MV-4-11 (cell line): ENCODE data around the gene PPFIA3.
"Not testable (repeated sequence)": the region's sequence is repeated elsewhere in the genome, so short reads cannot be mapped to it uniquely, and the experiment has no call there.

ENCODE experiments used
- DNase-seq: peaks from one replicate; lab custom pipeline; 2025; lab: John Stamatoyannopoulos, UW

The PPFIA3 gene

DNA sequence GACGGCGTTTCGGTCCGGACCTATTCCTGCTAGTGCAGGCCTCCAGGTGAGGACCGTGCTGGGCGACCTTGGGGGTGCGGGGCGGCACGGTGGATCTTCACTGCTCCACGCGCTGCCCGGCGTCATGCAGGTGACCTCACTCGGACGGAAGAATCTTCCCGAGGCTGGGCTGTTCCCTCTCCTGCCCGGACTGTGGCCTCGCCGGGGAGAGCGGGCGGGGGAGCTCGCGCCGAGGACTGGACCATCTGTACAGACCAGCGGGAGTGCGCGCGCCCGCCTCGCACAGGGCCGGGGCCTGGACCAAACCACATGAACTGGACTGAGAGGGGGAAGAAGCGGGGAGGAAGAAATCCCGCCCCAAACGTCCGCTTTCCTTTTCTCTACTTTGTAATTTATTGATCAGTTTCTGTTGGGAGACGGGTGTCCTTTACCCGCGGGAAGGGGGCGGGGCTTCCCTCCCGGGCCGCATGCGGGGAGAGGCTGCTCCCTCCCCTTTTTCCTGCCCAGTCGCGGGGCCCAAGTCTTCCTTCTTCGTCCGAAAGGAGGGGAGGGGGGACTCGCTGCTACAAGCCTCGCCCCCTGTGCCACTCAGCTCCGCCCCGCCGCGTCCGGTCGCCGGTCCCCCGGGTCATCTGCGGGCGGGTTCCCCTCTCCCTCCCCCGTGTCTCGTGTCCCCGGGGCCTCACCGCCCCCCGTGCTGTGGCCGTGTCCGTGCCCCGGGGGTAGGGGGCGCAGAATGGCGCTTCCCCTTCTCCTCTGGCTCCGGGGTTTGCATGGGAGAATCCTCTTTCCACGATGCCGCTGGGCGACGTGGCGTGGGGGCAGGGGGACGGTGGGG is 31.0 kb downstream of the PPFIA3 start:
- peak; percentile 95 for DNase-seq

DNA sequence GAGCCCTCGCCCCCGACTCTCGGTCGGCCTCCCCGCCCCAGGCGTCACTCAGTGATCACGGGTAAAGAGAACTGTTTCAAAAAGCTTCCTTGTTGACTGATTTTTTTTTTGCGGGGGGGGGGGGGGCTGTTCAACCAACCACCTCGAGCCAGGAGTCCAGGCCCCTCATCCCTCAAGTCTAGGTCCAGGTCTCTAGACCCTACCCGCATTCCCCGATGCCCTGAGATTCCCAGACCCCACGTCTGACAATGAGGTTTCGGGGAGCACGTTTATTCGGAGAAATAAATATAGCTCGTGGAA is 31.6 kb downstream of the PPFIA3 start:
- DNase-seq = no peak

DNA sequence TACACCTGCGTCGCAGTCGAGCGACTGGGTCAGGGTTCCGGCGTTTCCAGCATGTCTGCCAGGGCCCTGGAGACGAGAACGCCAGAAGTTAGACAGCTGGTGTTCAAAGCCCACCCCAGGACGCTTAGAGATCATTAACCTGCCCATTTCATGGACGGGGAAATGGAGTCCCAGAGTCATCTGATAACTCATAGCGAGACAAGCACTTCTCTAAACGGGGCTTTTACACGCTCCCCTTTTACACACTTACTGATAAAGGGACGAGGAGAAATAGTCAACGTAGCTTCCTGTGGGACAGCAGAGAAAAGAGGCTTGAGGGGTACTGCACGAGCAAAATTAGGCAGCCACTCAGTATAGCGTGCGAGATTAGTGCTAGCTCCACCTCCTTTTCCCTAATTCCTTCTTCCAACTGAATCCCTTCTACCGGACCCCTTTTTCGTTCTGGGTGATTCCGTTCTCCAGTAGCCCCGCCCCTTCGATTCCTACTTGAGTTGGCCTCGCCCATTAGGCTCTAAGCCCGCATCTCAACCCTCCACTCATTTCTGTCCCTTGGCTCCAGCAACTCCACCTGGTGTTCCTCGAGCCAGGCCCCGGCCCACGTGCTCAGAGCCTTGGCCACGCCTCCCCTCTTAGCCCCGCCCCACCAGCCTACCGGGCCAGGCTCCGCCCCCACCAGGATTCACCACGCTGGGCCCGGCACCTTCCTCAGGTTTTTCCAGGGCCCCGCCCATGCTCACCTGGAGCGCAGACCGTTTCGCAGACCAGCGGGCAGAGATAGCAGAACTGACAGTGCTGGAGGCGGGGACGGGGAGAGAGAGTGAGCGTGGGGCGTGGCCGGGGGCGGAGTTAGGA is 32.1 kb downstream of the PPFIA3 start:
- peak; percentile 75 for DNase-seq

DNA sequence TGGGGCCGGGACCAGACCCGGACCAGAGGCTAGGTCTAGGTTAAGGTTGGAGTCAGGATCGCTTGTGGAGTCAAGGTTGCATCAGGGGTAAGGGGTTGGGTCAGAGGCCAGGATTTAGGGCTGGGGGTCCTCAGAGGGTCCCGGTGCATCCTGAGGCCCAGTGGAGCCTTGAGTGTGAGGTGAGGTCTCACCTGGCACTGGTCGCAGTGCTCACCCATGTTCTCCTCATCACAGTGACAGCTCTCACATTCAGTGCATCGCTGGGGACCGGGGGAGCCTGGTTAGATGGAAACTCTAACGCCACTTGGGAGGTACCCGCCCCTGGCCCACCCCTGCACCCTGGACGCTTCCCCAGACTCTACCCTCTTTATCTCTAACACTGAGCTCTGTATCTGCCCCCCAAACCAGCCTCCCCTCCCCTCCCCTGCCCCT is 32.8 kb downstream of the PPFIA3 start:
- DNase-seq = no peak

DNA sequence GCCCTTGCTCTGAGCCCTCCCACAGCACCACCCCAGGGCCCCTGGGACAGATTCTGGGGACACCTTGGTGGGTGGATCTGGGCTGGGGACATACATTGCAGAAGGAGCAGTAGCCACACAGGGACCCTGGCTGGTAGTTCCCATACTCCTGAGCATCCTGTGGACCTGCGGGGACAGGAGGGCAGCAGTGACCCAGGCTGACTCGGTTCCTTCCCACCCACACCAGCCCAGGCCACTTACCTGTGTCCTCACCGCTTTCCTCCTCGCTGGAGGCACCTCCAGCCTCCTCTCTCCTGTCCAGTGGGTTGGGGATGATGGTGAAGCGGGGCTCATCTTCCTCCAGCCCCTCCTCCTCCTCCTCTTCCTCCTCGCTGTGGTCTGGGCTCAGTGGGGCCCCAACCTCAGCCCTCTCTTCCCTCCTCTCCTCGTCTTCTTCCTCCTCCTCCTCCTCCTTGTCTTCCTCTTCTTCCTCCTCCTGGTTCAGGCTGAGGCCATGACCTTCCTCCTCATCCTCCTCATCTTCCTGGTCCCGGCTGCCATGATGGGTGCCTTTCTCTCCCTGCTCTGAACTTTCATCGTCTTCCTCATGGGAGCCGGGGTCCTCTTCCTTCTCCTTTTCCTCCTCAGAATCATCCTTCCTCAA is 33.9 kb downstream of the PPFIA3 start:
- peak; percentile 20 for DNase-seq

DNA sequence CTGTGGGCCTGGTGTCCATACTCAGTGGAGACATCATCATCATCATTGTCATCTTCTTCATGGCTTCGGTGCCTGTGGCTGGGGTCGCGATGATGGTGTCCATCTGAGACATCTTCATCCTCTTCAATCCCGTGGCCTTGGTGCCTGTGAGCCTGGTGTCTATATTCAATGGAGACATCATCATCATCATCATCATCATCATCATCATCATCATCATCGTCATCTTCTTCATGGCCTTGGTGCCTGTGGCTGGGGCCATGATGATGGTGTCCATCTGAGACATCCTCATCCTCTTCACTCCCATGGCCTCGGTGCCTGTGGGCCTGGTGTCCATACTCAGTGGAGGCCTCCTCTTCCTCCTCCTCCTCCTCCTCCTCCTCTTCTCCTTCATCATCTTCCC is 34.9 kb downstream of the PPFIA3 start:
- no peak for DNase-seq

DNA sequence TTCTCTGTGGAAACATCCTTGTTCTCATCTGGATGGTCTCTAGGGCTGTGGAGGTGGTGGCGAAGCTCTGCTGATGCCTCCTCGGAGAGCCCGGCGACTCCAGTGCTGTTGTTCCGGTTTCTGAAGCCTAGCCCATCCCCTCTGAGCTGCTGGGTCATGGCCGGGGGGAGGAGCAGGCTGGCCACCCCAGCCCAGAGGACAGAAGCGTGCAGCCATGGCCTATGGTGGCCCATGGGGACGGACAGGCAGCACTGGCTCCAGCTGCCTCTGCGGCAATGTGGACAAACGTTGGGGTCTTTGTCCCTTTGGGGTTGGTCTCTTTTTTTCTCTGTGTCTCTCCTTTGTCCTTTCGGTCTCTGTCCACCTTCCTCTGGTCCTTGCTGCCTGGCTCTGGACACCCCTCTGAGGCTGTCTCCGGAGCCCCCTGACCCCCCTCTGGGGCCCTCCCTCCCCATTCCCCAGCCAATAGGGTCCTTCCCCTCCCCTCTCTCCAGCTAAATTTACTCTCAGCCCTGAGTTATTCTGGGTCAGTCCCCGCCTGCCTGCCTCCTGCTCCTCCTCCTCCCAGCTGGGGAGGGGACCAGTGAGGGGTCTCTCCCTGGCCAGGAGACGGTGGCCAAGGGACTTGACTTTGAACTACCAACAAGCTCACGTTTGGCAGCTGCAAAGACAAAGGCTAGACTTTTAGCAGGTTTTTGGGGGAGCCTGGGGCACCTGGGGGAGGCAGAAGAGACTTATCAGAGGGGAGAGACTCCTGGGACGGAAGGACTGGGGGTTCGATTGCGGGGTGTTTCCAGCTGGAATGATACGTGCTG is 35.9 kb downstream of the PPFIA3 start, which contains the start of gene HRC:
Gene HRC, minus strand, starts transcription at position 392 of the 815 bp plus-strand sequence. Its CDS starts 159 bp downstream, at position 233.
- DNase-seq = peak; percentile 24

DNA sequence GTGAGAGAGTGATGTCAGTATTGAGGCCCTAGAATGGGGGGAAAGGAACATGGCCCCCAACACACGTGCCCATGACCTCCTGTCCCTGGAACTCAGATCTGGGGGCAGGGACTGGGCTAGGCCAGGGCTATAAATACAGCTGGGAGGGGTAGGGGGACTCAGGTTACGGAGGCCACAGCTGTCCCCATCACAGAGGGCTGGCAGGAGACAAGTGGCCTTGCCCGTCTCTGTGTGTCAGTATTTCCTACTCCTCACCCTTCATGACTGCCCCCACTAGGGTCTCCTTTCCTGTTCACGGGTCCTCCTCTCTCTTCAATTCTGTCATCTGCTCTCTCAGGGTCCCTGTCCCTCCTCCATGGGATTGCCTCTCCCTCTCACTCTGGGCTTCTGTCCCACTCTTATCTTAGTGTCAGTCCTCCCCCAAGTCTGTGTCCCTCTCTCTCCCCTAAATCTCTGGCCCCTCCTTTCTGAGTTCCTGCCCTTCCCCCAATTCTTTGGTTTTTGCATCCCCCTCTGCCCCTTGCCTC is 36.5 kb downstream of the PPFIA3 start:
- DNase-seq = no peak

DNA sequence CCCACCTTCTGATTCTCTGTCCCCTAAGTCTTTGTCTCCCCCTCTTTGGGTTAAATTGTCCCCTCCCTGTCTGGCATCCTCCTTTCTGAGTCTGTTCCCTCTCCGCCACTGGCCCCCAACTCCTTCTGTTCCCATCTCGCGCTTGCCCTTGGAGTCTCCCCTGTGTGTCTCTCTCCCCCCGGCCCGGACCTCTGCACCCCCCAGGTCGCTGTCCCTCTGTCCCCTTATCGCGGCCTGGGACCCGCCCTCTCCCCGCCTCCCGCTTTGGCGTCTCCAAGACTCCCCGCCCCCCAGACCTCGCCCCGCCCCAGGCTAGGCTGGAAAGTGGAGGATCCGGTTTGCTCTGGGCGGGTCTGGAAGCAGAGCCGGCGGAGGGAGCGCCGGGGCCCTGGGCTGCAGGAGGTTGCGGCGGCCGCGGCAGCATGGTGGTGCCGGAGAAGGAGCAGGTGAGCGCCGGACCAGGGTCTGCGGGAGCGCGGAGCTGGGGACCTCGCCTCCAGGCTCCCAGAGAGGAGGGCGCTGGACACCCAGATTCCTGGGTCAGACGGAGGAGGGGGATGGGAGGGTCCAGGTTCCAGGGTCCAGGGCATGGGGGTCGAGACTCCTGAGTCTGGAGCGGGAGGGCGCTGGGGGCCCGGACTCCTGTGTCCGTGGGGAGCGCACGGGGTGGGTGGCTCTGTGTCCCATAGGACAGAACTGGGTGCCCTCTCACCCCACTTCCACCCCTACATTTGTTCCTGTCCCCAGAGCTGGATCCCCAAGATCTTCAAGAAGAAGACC is 38.3 kb downstream of the PPFIA3 start, which contains the start of gene TRPM4:
Gene TRPM4, plus strand, starts transcription at position 348 of the 780 bp plus-strand sequence. Its CDS starts 75 bp downstream, at position 423.
- peak; percentile 72 for DNase-seq

DNA sequence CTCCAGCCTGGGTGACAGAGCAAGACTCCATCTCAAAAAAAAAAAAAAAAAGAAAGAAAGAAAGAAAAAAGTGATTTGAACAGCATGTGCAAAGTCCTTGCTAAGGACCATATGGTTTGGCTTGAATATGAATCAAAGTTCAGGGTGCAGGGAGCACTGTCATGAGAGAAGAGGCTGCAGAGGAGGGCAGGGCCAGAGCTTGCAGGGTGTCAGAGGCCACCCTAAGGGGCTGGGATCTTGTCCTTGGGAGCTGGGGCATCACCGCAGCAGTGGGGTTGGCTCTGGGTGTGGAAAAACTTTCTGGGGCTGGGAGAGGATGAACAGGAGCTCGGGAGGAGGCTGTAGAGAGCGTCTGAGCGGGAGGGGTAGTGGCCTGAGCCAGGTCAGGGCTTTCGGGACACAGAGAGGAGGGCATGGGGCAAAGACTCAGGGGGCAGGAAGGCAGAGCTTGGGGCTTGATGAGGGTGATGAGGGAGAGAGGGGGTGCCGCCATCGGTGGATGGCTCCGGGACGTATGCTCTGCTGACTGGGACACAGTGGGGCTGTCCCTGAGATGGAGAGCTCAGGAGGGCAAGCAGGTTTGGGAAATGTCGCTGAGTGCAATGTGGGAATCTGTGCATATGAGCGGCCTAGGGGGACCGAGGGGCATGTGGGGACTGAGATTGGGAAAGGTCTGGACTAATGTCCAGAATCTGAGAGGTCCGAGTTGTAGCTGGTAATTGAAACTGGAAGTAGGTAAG is 41.3 kb downstream of the PPFIA3 start:
- no peak for DNase-seq

DNA sequence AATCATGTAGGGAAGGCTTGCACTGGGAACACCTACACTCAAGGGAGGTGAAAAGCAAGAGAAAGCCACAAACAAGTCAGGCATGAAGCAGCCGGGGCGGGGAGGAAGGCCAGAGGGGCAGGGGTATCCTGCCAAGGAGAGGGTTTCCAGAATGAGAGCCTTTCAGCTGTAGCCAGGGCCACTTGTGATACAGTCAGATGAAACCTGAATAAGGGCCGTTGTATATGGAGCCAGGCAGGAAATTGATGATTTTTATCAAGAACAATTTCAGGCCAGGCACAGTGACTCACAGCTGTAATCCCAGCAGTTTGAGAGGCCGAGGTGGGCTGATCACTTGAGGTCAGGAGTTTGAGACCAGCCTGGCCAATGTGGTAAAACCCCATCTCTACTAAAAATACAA is 42.6 kb downstream of the PPFIA3 start:
- no peak for DNase-seq

DNA sequence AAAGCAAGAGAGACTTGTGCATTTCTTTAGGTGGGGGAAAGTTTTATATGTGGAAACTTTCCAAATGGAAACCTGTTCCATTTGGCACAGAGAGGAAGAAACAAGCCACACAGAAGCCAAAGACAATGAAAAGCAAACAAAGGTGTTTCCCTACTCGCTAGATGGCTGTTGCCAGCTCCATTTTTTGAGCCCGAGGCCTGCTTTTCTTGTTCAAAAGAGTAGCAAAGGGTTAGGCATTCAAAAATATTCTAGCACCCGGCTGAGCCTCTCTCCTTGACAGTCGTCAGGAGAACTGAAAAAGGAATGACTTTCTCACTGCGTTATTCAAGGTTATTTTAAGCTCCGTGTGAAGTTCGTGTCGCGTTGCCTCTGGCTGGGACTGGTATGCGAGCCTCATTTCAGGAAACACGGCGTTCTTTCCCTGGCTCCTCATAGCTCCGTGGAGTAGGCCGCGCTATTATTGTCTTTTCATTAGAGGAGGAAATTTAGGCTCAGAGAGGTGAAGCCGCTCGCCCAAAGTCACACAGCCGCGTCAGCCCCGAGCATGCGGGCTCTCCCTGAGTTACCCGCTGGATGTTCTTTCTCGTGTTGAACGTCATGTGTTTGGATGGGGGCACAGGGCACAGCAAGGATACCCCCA is 45.9 kb downstream of the PPFIA3 start:
- DNase-seq = no peak

DNA sequence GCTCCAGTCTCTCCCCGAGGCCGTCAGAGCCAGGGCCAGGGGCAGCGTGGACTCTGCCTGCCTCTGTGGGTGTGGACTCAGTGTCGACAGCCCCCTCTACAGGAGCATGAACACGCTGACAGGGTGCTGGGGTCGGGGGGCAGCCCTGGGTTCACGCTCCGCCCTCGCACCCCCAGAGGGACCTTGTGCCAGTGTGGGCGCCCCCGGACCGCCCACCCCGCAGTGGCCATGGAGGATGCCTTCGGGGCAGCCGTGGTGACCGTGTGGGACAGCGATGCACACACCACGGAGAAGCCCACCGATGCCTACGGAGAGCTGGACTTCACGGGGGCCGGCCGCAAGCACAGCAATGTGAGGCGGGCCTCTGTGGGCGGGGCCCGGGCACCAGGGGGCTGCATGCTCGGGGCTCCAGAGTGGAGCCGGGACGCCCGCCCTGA is 46.5 kb downstream of the PPFIA3 start:
- DNase-seq = no peak

DNA sequence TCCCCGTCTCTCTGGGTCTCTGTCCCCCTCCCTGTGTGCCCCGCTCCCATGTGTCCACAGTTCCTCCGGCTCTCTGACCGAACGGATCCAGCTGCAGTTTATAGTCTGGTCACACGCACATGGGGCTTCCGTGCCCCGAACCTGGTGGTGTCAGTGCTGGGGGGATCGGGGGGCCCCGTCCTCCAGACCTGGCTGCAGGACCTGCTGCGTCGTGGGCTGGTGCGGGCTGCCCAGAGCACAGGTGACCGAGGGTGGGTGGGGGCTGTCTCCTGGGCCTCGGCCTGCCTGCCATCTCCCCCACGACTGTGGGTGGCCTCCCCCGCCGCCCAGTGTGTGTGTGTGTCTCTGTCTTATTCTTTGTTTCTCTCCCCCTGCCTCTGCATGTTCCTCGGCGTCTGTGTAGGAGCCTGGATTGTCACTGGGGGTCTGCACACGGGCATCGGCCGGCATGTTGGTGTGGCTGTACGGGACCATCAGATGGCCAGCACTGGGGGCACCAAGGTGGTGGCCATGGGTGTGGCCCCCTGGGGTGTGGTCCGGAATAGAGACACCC is 48.6 kb downstream of the PPFIA3 start:
- DNase-seq = no peak

DNA sequence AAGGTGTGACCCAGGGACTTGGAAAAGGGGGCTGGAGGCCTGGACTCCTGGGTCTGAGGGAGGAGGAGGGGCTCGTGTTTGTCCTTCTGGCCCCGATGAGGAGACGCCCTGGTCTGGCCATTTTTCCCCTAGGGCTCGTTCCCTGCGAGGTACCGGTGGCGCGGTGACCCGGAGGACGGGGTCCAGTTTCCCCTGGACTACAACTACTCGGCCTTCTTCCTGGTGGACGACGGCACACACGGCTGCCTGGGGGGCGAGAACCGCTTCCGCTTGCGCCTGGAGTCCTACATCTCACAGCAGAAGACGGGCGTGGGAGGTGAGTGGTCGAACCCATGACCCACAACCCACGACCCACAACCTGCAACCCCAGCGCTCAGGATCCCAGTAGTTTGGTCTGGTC is 49.1 kb downstream of the PPFIA3 start:
- DNase-seq = no peak

DNA sequence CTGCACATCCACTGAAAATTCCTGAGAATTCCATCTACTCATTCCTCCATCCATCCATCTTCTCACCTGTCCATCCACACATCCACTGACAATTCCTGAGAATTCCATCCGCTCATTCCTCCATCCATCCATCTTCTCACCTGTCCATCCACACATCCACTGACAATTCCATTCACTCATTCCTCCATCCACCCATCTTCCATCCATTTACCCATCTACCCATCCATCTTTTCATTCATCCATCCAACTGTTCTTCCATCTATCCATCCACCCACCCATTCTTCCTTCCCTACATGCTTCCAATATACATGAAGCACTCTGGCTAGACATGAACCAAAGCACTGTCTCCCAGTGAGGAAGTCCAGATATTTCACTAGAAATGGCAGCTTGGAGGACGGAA is 53.9 kb downstream of the PPFIA3 start:
- DNase-seq = no peak

DNA sequence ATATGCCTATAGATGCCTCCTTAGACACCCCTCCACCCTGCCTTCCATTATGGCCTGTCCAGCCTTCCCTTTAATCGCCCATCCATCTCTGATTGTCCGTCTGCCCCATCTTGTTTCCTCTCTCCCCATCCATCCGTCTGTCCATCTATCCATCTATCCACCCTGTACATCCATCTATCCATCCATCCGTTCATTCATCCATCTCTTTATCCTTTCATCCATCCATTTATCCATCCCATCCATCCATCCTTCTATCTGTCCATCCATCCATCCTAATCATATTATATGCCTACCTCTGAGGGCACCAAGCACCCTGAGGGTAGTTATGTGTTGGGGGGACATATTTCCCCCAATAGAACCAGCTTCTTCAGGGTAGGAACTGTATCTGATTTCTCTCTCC is 61.3 kb downstream of the PPFIA3 start:
- no peak for DNase-seq

DNA sequence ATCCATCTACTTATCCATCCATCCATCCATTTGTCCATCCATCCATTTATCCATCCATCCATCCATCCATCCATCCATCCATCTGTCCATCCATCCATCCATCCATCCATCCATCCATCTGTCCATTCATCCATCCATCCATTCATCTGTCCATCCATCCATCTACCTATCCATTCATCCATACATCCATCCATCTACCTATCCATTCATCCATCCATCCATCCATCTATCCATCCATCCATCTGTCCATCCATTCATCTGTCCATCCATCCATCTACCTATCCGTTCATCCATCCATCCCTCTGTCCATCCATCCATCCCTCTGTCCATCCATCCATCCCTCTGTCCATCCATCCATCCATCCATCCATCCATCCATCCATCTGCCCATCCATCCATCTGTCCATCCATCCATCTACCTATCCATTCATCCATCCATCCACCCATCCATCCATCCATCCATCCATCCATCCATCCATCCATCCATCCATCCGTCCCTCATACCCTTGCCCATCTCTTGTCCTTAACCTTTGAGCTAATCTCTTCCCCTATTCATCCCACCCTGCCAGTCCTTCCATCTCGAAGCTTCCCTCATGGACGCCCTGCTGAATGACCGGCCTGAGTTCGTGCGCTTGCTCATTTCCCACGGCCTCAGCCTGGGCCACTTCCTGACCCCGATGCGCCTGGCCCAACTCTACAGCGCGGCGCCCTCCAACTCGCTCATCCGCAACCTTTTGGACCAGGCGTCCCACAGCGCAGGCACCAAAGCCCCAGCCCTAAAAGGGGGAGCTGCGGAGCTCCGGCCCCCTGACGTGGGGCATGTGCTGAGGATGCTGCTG is 62.9 kb downstream of the PPFIA3 start:
- not testable (repeated sequence) for DNase-seq
